ENCODE measurements around the gene LCN10.
"Not testable (repeated sequence)": the region's sequence is repeated elsewhere in the genome, so short reads cannot be mapped to it uniquely, and the experiment has no call there.

The LCN10 gene

GRCh38 chr9:136773386-136774044 lies 30.8 kb upstream of the LCN10 start:
- FAIRE-seq (no peak), DNase-seq (ENCODE audit: insufficient read length, low spot score) (no peak)

- FAIRE-seq (no peak), DNase-seq (ENCODE audit: insufficient read length, low spot score) (no peak)
Observed at GRCh38 chr9:136771907-136772415, 29.2 kb upstream of the LCN10 start.

GRCh38 chr9:136769710-136770191 lies 27.0 kb upstream of the LCN10 start:
- DNase-seq (ENCODE audit: insufficient read length, low spot score) = no peak
- FAIRE-seq = no peak

- not testable (repeated sequence) for DNase-seq (ENCODE audit: insufficient read length, low spot score); FAIRE-seq
Observed at GRCh38 chr9:136766410-136767120, 23.8 kb upstream of the LCN10 start.

- DNase-seq (ENCODE audit: insufficient read length, low spot score); FAIRE-seq: not testable (repeated sequence)
Observed at GRCh38 chr9:136765745-136766409, 23.1 kb upstream of the LCN10 start.

GRCh38 chr9:136765041-136765440 lies 22.3 kb upstream of the LCN10 start:
- DNase-seq (ENCODE audit: insufficient read length, low spot score) (no peak), FAIRE-seq (no peak)

GRCh38 chr9:136764301-136764891 lies 21.7 kb upstream of the LCN10 start, which contains the start of gene LCN15:
Gene LCN15, minus strand, starts transcription at chr9:136764518. Its CDS starts 30 bp downstream, at chr9:136764488.
- no peak for DNase-seq (ENCODE audit: insufficient read length, low spot score)
- FAIRE-seq = no peak

- DNase-seq (ENCODE audit: insufficient read length, low spot score) = no peak
- no peak for FAIRE-seq
Observed at GRCh38 chr9:136763649-136764035, 20.9 kb upstream of the LCN10 start.

GRCh38 chr9:136762915-136763648 lies 20.3 kb upstream of the LCN10 start:
- no peak for FAIRE-seq
- no peak for DNase-seq (ENCODE audit: insufficient read length, low spot score)

GRCh38 chr9:136762221-136762691 lies 19.5 kb upstream of the LCN10 start:
- FAIRE-seq (no peak), DNase-seq (ENCODE audit: insufficient read length, low spot score) (no peak)

GRCh38 chr9:136761545-136761981 lies 18.8 kb upstream of the LCN10 start:
- no peak for DNase-seq (ENCODE audit: insufficient read length, low spot score)
- FAIRE-seq = no peak

GRCh38 chr9:136760834-136761544 lies 18.2 kb upstream of the LCN10 start:
- FAIRE-seq (peak; percentile 62), DNase-seq (ENCODE audit: insufficient read length, low spot score) (peak; percentile 72)

GRCh38 chr9:136760424-136760823 lies 17.7 kb upstream of the LCN10 start:
- DNase-seq (ENCODE audit: insufficient read length, low spot score) = no peak
- no peak for FAIRE-seq

- DNase-seq (ENCODE audit: insufficient read length, low spot score) (no peak), FAIRE-seq (no peak)
Observed at GRCh38 chr9:136759436-136760325, 16.9 kb upstream of the LCN10 start.

- FAIRE-seq = no peak
- DNase-seq (ENCODE audit: insufficient read length, low spot score) = no peak
Observed at GRCh38 chr9:136759001-136759400, 16.3 kb upstream of the LCN10 start.

- DNase-seq (ENCODE audit: insufficient read length, low spot score) (no peak), FAIRE-seq (no peak)
Observed at GRCh38 chr9:136757751-136758140, 15.0 kb upstream of the LCN10 start.

- FAIRE-seq (no peak), DNase-seq (ENCODE audit: insufficient read length, low spot score) (no peak)
Observed at GRCh38 chr9:136757328-136757727, 14.6 kb upstream of the LCN10 start.

GRCh38 chr9:136756836-136757235 lies 14.1 kb upstream of the LCN10 start:
- FAIRE-seq (no peak), DNase-seq (ENCODE audit: insufficient read length, low spot score) (no peak)

- DNase-seq (ENCODE audit: insufficient read length, low spot score) (no peak), FAIRE-seq (peak; percentile 40)
Observed at GRCh38 chr9:136756134-136756438, 13.3 kb upstream of the LCN10 start.

Data from HTR-8/SVneo (cell line).